Daoy (cell line): ENCODE data around the gene TRIM71. TPM values are rescaled to one million over a fixed set of nuclear protein-coding genes. Genes with fewer than 3 reads are reported as not detected.
"Not testable (repeated sequence)": the region's sequence is repeated elsewhere in the genome, so short reads cannot be mapped to it uniquely, and the experiment has no call there.

Experiments
- DNase-seq: peaks from one replicate; pipeline ENCODE4 v3.0.0-alpha.2; 2015; ENCODE audit warnings: low read depth
- total RNA-seq: library from RNA; depleted of rRNA; stranded (reverse); fragments of >200 nt; shearing (Covaris generic); gene quantifications from 2 replicates; pipeline ENCODE4 v1.2.3, GENCODE V29; 2014; rRNA removed

The TRIM71 gene
- 0.06 TPM in 1 of 2 replicates, not detected in the other for total RNA-seq

DNA sequence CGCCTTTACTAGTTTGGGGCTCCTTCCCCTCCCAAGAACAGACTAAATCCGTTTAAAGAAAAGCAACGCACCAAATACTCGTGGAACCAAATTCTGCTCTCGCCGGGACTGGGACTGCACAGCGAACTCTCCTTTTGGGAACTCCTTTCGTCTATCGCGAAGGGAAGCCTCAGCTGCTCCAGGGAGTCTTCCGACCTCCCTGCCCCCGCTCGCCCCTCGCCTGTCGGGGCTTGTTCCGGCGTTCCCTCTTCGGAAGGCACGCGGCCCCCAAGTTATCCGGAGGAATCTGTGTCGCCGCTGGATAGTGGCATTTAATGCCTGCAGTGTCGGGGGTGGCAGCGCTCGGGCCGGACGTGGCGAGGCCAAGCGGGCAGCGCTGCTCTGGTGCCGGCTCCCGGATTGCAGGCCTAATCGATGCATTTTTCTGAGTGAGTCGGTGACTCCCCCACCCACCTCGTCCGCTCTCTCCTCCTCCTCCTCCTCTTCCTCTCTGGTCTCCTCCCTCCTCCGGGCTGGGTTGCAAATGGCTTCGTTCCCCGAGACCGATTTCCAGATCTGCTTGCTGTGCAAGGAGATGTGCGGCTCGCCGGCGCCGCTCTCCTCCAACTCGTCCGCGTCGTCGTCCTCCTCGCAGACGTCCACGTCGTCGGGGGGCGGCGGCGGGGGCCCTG is at the start of gene TRIM71:
Gene TRIM71, plus strand, starts transcription at position 440 of the 671 bp plus-strand sequence. Its CDS starts 84 bp downstream, at position 524.
- no peak for DNase-seq

DNA sequence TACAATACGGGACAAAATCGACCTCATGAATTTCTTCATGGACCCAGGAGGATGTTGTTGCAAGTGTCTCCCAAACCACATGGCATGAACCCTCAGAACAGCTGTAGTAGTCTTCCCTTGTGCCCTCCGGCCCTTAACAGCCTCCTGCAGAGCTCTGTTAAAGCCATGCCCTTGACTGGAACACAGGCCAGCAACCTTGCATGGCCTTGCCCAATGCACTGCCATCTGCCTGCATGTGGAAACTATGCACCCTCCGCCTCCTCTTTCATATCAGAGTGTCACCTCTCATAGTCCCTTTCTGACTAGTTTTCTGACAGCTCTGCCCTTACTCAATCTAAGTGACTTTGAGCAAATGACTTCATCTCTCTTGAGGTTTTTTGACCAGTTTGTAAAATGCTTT is 39.4 kb upstream of the TRIM71 start:
- no peak for DNase-seq

DNA sequence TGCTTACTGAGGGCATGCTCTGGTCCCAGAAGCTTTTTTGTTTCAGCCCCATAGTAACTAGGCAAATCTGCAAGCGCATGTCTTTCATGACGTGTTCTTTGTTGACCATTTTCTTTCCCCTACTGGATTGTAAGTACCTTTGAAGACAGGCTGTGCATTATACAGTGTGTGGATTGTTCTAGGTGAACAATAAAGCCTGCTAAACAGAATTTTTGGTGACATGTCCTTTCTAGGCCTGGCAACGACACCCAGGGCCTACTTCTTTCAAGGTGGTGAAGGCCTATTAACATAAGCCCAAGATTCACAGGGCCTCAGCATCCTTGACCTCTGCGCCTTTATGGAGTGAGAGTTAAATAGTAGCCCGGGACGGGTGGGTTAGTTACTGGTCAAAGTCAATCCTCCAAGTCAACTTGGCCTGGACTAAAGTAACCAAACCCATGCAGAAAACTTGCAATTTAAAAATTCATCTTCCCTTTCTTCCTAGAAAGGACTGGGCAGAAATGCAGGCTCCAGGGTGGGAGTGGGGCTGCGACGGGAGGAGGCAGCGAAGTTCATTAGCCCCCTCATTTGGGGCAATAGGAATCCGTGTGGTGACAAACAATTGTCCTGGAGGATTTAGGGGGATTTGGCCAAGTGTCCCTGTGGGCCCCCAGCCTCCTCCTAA is 37.6 kb upstream of the TRIM71 start:
- DNase-seq, result no peak

DNA sequence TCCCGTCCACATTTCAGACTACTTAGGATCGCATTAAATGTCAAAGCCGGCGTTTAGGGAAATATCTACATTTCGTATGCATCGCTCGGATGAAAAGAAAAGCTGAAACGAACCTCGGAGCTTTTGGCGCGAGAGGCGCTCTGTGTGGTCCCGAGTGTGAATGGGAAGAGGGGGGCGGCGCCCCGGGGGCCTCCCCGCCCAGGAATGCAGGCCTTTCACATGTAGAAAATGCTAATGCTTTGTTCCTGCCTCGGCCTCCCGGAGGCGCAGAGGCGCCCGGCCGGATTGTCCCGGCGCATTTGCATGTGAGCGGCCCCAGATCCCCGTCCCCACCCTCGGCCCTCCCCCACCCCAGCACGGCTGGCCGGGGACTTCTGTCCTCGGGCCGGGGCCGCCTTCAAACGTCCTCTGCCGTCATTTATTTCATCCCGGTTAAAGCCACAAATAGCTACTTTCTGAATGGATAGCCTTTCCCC is 37.0 kb upstream of the TRIM71 start:
- DNase-seq, result peak; percentile 59

DNA sequence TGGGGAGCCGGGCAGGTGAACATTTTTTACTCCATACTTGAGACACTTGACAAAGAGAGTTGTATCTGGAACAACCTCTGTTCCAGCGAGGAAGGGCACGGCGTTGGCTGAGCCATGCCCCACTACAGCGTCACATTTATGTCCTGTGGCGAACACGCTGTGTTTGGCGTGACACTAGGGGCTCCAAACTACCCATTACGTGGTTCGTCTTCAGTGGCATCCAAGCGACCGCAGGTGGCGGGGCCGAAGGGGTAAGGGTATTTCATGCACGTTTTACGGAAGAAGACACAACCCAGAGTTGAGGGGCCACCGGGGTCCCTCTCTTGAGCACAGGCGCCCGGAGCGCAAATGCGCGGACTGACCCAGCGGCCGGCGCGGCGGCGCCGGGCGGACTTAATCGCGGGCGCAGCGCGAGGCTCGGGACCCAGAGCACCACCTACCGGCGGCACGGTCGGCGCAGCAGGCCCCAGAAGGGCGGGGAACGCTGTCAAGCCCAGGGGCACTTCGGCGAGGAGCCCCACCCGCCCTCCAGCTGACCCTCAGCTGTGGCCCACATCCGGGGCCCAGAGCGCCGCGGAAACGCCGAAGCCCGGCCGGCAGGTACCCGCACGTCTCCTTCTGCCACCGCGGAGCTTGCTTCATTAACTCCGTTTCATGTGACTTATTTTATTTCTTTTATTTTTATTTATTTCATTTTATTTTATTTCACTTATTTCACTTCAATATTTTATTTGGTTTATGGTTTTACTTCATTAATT is 36.4 kb upstream of the TRIM71 start:
- DNase-seq, result peak; percentile 87

DNA sequence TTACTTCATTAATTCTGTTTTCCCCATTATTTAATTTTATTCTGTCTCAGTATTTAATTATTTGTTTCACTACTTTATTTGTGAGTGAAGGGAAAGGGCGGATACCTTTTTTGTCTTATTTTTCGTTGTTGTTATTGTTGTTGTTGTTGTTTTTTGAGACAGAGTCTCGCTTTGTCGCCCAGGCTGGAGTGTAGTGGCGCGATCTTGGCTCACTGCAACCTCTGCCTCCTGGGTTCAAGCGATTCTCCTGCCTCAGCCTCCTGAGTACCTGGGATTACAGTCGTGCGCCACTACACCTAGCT is 35.9 kb upstream of the TRIM71 start:
- not testable (repeated sequence) for DNase-seq

DNA sequence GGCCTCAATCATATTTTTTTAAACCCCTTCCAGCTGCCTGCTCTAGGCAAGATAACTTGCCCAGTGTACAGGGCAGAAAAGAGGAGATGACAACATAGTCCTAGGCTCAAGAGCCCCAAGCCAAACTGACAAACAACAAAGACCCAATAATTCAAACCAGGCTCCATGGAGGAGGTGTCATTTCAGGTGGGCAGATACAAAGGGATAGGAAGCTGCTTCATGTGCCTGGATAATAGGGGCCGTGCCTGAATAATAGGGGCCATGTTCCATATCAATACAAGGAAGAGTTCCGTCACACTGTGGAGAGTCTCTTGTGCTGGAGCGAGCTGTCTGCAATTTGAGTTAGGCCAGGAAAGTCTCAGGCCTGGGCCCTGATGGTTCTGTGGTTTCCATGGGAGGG is 35.4 kb upstream of the TRIM71 start:
- no peak for DNase-seq

DNA sequence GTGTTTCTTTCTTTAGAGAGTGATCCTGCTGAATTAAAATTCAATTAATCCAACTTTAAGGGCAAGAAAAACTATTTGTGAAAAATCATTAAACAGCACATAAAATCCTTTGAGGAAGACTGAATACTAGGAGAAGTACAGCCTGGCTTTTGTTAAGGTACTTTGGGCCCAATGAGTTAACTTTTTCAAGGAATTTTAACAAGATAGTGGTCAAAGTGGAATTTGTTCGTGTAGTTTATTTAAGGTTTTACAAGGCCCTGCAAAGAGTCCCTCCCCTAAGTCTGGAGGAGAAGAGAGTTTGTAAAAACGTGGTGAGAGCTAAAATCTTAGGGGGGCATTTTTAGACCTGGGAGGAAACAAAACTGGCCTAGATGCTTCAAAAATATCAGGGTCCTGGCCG is 26.0 kb upstream of the TRIM71 start:
- no peak for DNase-seq

DNA sequence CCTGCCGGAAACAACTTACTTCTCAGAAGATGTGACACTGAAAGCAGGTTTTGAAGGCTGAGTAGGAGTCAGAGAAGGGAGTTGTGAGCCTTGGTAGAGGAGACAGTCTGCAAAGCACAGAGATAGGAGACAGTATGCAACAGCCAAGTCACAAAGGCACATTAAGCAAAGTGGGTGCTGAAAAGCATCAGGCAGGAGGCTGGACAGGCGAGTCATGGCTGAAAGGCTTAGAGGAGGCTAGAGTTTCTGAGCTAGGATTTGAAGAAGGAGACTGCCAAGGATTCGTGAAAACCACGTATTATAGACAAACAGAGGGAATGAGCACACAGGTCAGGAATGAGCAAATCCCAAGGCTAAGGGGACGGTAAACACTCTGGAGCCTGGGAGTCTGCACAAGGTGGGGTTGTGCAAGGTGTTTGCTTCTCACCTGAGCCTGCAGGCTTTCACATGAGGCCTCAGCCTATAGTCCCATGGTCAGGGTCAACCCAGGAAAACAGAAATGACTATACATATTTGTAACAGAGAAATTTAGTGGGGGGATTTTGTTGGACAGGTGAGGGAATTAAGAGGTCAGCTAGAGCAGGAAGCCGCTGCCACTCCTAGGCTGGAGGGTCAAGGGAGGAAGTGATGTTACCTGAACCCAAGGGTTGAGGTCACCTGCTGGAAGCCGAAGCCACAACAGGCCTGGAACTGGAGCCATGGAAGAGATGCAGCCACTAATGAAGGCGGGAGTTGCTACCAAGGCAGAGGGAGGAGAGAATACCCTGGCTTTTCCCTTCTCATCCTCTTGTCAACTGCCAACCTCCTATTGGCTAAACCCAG is 23.1 kb upstream of the TRIM71 start:
- DNase-seq, result no peak

DNA sequence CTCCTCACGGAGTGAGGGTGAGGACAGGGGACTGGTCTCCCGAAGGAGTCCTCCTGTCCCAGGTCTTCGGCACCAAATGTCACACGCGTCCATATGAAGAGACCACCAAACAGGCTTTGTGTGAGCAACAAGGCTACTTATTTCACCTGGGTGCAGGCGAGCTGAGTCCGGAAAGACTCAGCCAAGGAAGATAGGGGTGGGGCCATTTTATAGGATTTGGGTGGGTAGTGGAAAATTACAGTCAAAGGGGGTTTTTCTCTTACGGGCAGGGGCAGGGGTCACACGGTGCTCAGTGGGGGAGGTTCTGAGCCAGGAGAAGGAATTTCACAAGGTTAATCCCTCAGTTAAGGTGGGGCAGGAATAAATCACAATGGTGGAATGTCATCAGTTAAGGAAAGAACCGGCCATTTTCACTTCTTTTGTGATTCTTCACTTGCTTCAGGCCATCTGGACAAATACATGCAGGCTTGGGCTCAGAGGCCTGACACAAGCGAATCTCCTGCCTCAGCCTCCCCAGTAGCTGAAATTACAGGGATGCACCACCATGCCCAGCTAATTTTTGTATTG is 21.3 kb upstream of the TRIM71 start:
- not testable (repeated sequence) for DNase-seq

DNA sequence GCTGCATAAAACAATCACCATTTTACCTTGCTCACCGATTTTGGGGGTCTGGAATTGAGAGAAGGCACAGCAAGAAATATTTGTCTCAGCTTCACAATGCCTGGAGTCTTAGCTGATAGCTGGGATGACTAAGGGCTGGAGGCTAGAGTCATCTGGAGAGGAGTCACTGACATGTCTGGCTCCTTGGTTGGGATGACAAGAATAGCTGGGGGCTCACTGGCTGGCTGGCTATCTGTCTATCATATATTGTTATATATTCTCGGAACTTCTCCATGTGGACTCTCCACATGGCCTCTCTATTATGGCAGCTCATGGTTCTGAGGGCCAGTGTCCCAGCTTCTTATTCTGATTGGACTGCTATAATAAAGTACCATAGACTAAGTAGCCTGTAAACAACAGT is 20.0 kb upstream of the TRIM71 start:
- DNase-seq, result no peak

DNA sequence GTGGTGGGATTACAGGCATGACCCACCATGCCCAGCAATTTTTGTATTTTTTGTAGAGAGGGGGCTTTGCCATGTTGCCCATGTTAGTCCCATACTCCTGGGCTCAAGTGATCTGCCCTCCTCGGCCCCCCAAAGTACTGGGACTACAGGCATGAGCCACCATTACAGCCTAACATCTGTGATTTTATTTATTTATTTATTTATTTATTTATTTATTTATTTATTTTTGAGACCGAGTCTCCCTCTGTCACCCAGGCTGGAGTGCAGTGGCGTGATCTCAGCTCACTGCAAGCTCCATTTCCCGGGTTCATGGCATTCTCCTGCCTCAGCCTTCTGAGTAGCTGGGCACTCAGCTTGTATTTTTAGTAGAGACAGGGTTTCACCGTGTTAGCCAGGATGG is 16.4 kb upstream of the TRIM71 start:
- DNase-seq, result not testable (repeated sequence)

DNA sequence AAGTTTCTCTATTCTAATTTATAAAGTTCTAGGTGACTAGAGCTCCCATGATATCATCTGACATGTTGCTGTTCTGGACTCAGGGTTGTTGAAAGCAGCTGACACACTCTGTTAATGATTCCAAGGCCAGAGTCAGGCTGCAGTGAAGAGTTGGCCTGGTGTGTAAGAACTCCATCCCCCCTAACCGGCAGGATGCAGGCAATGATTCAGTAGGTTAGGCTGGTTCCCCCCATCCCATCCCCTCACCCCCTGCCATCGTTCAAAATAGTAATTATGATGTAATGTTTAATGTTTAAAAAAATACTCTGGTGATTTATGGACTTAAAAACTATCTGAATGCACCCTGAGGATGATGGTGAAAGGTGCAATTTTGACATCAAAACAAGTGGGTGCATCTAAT is 4.6 kb upstream of the TRIM71 start:
- no peak for DNase-seq

DNA sequence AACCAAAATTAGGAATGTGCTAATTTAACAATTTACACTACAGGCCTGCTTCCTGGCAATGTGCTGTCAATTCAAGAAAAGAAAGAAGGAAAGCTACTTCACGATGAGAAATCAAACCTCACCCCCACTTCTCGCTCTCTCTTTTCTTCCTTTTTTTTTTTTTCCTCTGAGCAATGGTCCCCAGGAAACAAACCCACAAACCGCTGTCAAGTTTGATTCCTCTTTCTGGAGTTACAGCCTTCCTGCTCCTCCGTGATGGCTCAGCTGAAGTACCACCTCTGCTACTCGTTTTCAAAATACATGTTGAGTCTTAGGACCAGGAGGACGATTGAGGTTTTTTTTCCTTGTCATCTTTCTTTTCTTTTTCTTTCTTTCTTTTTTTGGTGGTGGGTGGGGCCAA is 3.4 kb upstream of the TRIM71 start:
- DNase-seq, result no peak

DNA sequence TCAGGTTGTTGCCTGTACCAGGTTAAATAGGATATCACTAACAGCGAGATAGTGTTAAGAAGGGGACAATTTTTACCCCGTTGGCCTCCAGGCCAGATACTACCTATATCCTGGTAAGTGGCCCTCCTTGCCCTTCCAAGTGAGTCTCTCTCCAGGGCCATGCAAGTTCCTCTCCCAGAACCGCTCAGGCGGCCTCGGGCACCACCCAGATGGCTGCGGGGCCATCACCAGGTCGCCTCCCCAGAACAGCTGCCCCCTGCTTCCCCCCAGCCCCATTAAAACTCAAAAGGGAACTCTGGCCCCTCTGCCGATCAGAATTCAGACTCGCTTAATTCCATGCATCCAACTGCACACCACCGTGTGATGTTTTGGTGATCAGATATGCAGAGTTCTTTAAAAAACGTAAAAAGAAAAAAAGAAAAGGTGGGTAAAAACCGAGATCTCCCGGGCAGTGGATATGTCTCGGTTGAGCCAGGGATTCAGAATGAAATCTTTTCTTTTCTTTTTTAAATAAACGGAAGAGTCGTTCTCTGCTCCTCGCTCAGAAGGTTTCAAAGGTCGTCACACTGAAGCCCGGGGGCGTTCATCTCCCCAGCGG is 1.9 kb upstream of the TRIM71 start:
- DNase-seq, result no peak

DNA sequence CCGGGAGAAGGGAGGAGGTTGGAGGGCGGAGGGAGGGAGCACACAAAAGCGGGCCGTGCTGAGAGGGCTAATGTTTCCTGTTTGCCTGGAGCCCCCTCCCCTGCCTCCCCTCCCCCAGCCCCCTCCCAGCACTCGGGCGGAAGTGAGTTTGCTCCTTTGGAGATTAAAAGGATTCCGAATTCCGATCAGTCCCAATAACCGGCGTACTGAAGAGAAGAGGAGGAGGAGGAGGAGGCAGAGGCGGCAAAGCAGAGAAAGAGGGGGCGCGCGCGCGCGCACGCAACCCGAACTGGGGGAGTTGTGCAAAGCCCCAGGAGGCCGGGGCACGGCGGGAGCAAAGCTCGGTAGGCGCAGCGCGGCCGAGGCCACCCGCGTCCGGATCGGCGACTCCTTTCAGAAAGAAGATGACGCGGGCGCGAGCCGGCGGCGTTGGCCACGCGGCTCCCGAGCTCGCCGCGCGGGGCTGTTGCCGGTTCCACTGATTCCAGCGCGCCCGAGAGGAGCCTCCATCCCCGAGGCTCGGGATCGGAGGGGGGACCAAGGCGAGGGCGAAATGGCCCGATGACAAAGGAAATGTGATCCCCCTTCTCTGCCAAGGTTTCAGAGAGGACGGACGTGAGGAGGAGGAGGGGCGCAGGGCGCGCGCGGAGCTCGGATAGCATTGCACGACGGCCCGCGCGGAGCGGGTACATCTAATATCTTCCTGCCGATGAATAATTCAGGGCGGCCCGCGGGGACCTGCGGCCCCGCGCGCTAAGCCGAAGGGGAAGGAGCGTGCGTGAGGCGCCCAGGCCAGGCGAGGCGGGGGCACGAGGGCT is 1.1 kb upstream of the TRIM71 start:
- peak; percentile 10 for DNase-seq

DNA sequence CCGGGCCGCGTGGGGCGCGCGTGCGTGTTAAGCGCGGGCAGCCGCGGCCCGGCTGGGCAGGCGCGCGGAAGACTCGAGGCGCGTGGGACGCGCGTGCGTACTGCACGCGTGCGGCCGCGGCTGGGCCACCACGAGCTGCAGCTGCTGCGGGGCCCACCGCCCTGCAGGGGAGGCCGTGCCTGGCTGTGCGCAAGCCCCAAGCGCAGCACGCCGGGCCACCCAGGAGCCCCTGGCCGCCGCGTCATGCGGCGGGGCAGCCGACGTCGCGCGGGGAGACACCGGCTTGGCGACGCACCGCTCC is 590 bp upstream of the TRIM71 start:
- DNase-seq, result peak; percentile 6

DNA sequence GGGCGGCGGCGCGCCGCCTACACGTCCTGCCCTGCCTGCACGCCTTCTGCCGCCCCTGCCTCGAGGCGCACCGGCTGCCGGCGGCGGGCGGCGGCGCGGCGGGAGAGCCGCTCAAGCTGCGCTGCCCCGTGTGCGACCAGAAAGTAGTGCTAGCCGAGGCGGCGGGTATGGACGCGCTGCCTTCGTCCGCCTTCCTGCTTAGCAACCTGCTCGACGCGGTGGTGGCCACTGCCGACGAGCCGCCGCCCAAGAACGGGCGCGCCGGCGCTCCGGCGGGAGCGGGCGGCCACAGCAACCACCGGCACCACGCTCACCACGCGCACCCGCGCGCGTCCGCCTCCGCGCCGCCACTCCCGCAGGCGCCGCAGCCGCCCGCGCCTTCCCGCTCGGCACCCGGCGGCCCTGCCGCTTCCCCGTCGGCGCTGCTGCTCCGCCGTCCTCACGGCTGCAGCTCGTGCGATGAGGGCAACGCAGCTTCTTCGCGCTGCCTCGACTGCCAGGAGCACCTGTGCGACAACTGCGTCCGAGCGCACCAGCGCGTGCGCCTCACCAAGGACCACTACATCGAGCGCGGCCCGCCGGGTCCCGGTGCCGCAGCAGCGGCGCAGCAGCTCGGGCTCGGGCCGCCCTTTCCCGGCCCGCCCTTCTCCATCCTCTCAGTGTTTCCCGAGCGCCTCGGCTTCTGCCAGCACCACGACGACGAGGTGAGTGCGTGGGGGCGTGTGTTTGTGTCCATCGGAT is 602 bp downstream of the TRIM71 start:
- DNase-seq, result peak; percentile 7

DNA sequence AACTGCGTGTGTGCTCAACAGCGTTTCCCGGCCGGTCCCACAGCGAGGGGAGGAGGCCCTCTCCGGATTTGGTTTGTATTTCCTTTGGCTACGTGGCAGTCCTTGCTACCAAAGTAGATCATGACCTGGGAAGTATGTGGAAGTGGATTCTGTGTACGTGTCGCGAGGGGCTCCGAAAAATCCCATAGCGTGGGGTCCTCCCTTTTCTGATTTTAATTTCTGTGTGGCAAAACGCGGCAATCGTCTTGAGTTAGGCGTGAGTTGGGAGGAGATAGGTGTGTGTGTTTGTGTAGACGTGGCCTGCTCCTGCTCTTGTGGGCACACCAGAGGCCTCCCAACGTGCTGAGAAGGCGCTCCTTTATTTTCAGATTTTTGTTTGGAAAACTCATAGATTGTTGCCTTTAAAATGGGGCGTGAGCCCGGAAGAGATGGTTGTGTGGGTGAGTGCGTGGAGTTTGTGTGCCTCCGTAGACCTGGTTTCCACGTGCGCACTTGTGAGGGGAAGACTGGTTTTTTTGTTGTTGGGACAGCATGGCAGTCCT is 1.2 kb downstream of the TRIM71 start:
- no peak for DNase-seq
